HL-60 (cell line): ENCODE data around the gene CLEC11A.

Experiments
- CTCF ChIP-seq: IDR thresholded peaks from one replicate; pipeline ENCODE4 v1.5.1; 2011; ENCODE audit warnings: low read length, control low read depth, inconsistent platforms; ENCODE audit not compliant: insufficient read depth
- POLR2AphosphoS5 ChIP-seq: IDR thresholded peaks from 2 replicates; pipeline ENCODE4 v1.6.1; 2012; ENCODE audit warnings: low read depth
- TF ChIP-seq, protein P1 (sequence below): IDR thresholded peaks from 2 replicates; pipeline ENCODE4 v1.6.1; 2012; ENCODE audit warnings: low read depth; ENCODE audit not compliant: insufficient replicate concordance

- TF ChIP-seq CTCF: no peak
- no peak for TF ChIP-seq POLR2AphosphoS5
- TF ChIP-seq, protein P1, sequence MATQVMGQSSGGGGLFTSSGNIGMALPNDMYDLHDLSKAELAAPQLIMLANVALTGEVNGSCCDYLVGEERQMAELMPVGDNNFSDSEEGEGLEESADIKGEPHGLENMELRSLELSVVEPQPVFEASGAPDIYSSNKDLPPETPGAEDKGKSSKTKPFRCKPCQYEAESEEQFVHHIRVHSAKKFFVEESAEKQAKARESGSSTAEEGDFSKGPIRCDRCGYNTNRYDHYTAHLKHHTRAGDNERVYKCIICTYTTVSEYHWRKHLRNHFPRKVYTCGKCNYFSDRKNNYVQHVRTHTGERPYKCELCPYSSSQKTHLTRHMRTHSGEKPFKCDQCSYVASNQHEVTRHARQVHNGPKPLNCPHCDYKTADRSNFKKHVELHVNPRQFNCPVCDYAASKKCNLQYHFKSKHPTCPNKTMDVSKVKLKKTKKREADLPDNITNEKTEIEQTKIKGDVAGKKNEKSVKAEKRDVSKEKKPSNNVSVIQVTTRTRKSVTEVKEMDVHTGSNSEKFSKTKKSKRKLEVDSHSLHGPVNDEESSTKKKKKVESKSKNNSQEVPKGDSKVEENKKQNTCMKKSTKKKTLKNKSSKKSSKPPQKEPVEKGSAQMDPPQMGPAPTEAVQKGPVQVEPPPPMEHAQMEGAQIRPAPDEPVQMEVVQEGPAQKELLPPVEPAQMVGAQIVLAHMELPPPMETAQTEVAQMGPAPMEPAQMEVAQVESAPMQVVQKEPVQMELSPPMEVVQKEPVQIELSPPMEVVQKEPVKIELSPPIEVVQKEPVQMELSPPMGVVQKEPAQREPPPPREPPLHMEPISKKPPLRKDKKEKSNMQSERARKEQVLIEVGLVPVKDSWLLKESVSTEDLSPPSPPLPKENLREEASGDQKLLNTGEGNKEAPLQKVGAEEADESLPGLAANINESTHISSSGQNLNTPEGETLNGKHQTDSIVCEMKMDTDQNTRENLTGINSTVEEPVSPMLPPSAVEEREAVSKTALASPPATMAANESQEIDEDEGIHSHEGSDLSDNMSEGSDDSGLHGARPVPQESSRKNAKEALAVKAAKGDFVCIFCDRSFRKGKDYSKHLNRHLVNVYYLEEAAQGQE: no peak
Observed at GRCh38 chr19:50708179-50708879, 14.8 kb upstream of the CLEC11A start.
